Inflammatory macrophage treated with lipopolysaccharide for 4 hours (primary cell): ENCODE measurements around the gene SLC22A23.

Experiments
- DNase-seq: peaks from one replicate; pipeline ENCODE4 v3.0.0-alpha.2; 2020

SLC22A23 gene

GRCh38 chr6:3235486-3235885 lies 221.4 kb downstream of the SLC22A23 start:
- no peak for DNase-seq

DNA sequence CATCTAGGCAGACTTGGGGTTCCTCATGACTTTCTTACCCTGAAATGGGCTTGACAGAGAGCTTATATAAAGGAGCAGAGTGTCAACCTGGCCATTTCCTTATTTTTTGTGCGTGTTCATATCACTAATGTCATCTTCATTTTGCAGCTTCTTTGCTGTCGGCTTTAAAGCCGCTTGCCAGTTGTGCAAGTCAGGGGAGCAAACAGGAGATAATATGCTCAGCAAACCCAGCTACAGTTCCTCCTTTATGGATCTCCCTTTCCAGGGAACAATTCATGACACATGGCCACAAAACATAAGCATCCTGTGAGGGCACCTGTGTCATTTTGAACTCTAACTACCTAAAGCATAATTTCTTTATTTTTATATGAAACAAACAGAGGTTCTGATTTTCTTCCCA lies 222.9 kb downstream of the SLC22A23 start:
- no peak for DNase-seq

DNA sequence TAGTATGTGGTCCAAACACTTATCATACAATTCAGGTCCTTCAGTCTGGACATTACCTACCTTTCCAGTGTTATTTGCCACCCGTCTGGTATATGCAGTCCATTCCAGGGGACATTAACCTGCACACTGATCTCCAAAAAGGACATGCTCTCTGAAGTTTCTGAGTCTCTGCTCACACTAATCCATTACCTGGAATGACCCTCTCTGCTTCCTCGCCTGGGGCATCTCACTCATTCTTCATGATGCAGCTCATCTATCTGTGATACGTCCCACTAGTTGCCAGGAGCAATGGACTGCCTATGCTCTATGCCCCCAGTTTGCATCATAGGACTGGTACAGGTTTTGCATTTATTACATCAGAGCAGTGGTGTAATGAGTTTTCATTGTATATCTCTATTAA lies 223.5 kb downstream of the SLC22A23 start:
- DNase-seq, result no peak

- DNase-seq, result no peak
Observed at GRCh38 chr6:3232017-3232945, 224.6 kb downstream of the SLC22A23 start.

GRCh38 chr6:3231247-3232016 lies 225.4 kb downstream of the SLC22A23 start:
- DNase-seq, result no peak

- DNase-seq, result no peak
Observed at GRCh38 chr6:3230900-3231246, 226.0 kb downstream of the SLC22A23 start.

DNA sequence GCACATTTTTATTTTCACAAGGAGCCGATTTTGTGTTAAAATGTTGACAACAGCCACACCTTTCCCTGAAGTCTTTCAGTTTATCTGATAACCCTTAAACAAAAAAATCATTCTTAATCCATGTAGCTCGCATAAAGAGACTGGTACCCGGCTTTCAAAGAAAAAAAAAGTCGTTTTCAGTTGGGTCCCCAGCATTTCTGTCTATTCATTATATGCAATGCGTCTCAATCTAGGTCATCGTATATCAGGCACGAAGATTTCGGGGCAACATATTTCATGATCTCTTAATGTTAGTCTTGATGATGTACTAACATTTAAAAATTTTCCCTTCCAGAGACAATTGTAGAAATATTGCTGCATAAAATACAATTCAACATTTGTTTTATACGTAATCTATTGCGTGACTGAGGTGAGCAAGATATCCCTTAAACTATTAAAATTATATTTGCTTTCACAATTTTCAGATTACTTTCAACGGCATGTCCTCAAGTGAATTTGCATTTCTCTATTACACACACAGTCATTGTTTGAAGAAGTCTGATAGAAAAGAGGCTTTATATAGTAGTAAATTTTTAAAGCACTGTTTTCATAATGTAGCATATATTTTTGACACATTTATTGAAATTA lies 226.5 kb downstream of the SLC22A23 start:
- DNase-seq, result no peak

GRCh38 chr6:3229566-3230178 lies 227.2 kb downstream of the SLC22A23 start:
- no peak for DNase-seq

GRCh38 chr6:3228771-3229565 lies 227.9 kb downstream of the SLC22A23 start:
- no peak for DNase-seq

DNA sequence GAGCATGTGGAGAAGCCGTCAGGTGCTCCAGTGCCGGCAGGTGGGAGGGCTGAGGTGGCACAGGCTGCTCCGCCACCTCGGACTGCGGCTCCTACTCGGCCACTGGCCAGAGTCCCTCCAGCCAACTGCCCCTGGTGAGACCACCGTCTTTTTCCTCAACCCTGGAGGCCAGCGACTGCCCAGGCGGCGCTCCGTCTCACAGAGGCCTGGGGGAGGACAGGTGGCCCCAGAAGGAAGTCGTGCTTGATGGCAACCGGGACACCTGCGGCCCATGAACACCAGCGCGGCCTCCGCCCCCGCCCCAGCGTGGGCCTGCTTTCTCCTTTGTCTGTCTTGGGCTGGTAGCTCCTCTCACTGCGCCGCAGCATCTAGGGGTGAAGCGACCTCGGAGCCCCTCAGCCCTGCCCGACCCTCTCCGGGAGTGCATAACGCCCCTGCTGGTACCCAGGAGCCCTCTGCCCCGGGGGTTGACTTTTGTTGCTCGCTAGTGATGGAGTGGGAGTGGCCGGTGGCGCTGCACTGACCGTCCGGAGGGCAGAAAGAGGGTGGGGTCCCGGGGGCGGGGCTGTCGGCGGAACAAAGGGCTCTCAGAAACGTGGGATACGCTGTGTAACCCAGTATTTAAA lies 228.7 kb downstream of the SLC22A23 start:
- DNase-seq, result no peak

DNA sequence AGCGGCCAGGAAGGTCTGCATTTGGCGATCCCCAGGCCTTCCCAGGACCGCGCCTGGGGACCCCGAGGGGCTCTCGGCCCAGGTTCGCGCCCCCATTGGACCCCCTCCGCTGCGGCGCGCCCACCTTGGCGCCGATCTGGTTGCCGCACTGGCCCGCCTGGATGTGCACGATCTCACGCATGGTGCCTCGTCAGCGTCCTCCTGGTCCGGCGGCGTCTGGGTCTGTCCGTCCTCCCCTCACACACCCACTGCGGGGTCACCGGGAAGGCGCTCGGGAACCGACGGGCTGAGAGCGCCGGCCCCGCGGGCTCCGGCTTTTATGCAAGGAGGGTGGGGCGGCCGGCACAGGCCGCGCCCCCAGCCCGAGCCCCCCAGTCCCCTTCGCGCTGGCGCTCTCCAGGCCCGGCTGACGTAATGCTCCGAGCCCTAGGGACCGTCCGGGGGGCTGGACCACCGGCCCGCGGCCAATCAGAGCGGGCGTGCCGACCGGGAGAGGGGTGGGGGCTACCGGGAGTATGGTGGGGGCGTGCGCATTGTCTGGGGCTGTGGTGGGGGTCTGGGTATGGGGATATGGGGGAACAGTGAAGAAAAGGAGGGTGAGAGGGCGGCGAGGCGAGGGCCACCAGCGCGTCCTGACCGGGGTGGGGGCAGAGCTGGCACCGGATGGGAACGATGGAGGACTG lies 229.3 kb downstream of the SLC22A23 start, which contains the start of gene TUBB2B:
TUBB2B (minus strand) TSS at position 291 of the 683 bp plus-strand sequence; CDS start at position 181, 110 bp downstream.
- no peak for DNase-seq

DNA sequence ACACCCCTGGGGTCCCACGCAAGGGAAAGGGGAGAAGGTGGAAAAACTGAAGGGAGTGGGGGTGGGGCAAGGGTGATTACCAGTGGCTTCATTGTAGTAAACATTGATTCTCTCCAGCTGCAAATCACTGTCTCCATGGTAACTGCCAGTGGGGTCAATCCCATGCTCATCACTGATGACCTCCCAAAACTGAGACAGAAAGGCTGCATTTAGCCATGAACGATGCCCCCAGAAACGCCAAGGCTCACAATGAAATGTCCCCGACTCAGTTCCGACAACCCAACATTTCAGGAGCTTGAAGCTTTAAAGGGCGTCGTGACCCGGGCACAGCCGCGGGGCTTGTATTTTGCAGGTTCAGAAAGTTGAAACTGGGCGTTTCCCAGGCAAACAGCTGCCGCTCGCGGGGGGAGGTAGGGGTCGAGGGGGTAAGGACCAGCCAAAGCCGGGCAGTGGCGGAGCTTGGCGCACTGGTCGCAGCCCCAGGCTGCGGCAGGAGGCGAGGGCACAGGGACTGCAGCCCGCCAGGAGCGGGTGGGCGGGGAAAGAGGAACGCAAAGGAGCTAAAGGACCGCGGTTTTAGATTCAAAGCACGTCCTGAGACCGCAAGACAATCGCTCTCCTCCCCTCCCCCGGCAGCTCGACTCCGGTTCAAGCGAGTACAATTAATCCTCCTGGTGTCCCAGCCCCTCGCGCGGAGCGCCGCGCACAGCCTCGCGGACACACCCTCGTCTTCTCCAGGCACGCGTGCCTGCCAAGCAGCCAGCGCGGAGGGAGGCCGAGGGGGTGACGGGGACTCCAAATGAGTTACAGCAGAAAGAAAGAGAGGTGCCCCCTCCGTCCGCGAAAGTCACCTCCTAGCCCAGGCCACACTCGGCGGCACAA lies 230.1 kb downstream of the SLC22A23 start:
- DNase-seq, result peak; percentile 43

- DNase-seq, result no peak
Observed at GRCh38 chr6:3226042-3226441, 230.8 kb downstream of the SLC22A23 start.

DNA sequence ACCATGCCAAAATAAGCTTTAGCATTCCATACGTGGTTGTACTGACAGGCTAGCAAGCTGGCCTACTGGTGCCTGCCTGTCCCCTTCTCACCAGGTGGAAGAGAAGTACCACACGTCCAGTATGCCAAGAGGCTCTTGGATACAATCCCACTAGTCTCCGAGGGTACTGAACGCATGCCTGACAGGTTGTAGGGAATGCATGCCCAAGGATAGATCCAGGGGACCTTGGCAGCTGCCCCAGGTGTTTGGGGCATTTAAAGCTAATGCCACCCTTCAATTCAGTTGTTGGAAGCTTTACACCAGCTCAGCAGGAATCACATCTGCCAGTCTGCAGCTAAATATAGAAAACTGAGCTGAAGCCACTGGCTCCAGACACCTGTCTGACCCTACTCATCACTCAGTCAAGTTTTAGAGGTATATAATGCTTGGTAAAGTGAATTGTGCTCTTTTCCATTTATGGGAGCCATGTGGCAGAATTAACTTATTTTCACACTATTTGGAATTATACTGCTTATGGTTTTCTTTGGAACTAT lies 234.3 kb downstream of the SLC22A23 start:
- DNase-seq, result no peak

GRCh38 chr6:3221578-3221977 lies 235.3 kb downstream of the SLC22A23 start:
- DNase-seq, result peak; percentile 29

DNA sequence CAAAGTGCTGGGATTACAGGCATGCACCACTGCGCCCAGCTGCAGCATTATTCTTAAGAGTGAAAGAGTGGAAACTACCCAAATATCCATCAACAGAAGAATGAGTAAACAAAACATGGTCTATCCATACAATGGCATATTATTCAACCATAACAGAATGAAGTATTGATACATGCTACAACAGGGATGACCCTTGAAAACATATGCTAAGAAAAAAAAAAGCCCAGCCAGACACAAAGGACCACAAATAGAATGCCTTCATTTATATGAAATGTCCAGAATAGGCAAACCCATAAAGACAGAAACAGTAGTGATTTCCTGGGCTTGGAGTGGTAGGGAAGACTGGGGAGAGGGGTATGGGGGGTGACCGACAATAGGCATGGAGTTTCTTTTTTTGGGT lies 236.5 kb downstream of the SLC22A23 start:
- DNase-seq, result no peak
